ENCODE data around the gene ALMS1. TPM values are rescaled to one million over a fixed set of nuclear protein-coding genes. Genes with fewer than 3 reads are reported as not detected.

The ALMS1 gene
- total RNA-seq (10 to 100 TPM; 41.6 to 53.4 (median 46.9) TPM), polyA plus RNA-seq (10 to 100 TPM; 12.8 to 22.0 TPM)
- long read RNA-seq, donor 1, partial matches to known transcripts: 4 of 6 reads
- long read RNA-seq, donor 1, other reads (novel, unspliced or antisense): 2 of 6 reads
- long read RNA-seq, donor 2, partial matches to known transcripts: 9 of 9 reads
- long read RNA-seq, donor 2, other reads (novel, unspliced or antisense): 0 of 9 reads
- long read RNA-seq, donor 3, partial matches to known transcripts: 5 of 5 reads
- long read RNA-seq, donor 3, other reads (novel, unspliced or antisense): 0 of 5 reads

- Histone ChIP-seq H3K27ac (peak within 1 kb of the TSS; percentile 23 to 94), H3K36me3 (no peaks in the 10 kb centered on the region), H3K4me3 (peak within 1 kb of the TSS; percentile 77), H3K9me3 (no peaks in the 10 kb centered on the region), H3K4me1 (ENCODE audit: insufficient read depth) (peaks cover 6% of the 10 kb centered on the region), H3K27me3 (no peaks in the 10 kb centered on the region)
- intact Hi-C loops (cut with DNase I): no loop called here
- TF ChIP-seq POLR2A (IDR thresholded peaks at IDR 0.05) (peak; percentile 53), EP300 (IDR thresholded peaks at IDR 0.05) (no peak), CTCF (IDR thresholded peaks at IDR 0.05) (peak; percentile 23 to 43 (median 35))
- 0 to 1% (median 1%) methylated on average over 63 to 83 of the region's 84 CpGs for WGBS, 3 donors
- peak; percentile 78 to 90 (median 84) for DNase-seq
Observed at GRCh38 chr2:73385504-73386341, at the start of gene ALMS1. ALMS1 (plus strand) TSS chr2:73385836; CDS start chr2:73385869, 33 bp downstream.

GRCh38 chr2:73337828-73338227 lies 47.8 kb upstream of the ALMS1 start:
- Histone ChIP-seq H3K4me3 (no peak overlapping the region), H3K9me3 (no peaks in the 10 kb centered on the region), H3K4me1 (ENCODE audit: insufficient read depth) (no peaks in the 10 kb centered on the region), H3K27ac (no peak overlapping the region), H3K27me3 (no peaks in the 10 kb centered on the region), H3K36me3 (no peaks in the 10 kb centered on the region)
- 32 to 34% (median 34%) methylated on average over 3 of the region's 3 CpGs for WGBS, 3 donors
- no peak for TF ChIP-seq EP300 (IDR thresholded peaks at IDR 0.05)
- TF ChIP-seq POLR2A (IDR thresholded peaks at IDR 0.05): no peak
- no peak for TF ChIP-seq CTCF (IDR thresholded peaks at IDR 0.05)
- intact Hi-C loops (cut with DNase I): no loop called here
- DNase-seq: no peak

GRCh38 chr2:73339201-73339600 lies 46.4 kb upstream of the ALMS1 start:
- intact Hi-C loops (cut with DNase I): no loop called here
- WGBS, 3 donors: 46 to 62% (median 46%) methylated on average over 3 of the region's 3 CpGs
- Histone ChIP-seq H3K27me3 (no peaks in the 10 kb centered on the region), H3K4me3 (no peak overlapping the region), H3K4me1 (ENCODE audit: insufficient read depth) (no peaks in the 10 kb centered on the region), H3K27ac (no peak overlapping the region), H3K9me3 (no peaks in the 10 kb centered on the region), H3K36me3 (no peaks in the 10 kb centered on the region)
- no peak for DNase-seq
- TF ChIP-seq POLR2A (IDR thresholded peaks at IDR 0.05) (no peak), CTCF (IDR thresholded peaks at IDR 0.05) (no peak)

GRCh38 chr2:73341039-73341438 lies 44.6 kb upstream of the ALMS1 start:
- 56 to 68% (median 65%) methylated on average over 3 of the region's 3 CpGs for WGBS, 3 donors
- Histone ChIP-seq H3K4me1 (ENCODE audit: insufficient read depth) (no peaks in the 10 kb centered on the region), H3K27me3 (no peaks in the 10 kb centered on the region), H3K27ac (no peak overlapping the region), H3K36me3 (no peaks in the 10 kb centered on the region), H3K9me3 (no peaks in the 10 kb centered on the region), H3K4me3 (no peak overlapping the region)
- TF ChIP-seq CTCF (IDR thresholded peaks at IDR 0.05) (no peak), POLR2A (IDR thresholded peaks at IDR 0.05) (no peak), EP300 (IDR thresholded peaks at IDR 0.05) (no peak)
- DNase-seq: no peak
- intact Hi-C loops (cut with DNase I): no loop called here

All from ovary (tissue), 10 donors.